Measurements from ENCODE around the gene ITIH1.

DNA sequence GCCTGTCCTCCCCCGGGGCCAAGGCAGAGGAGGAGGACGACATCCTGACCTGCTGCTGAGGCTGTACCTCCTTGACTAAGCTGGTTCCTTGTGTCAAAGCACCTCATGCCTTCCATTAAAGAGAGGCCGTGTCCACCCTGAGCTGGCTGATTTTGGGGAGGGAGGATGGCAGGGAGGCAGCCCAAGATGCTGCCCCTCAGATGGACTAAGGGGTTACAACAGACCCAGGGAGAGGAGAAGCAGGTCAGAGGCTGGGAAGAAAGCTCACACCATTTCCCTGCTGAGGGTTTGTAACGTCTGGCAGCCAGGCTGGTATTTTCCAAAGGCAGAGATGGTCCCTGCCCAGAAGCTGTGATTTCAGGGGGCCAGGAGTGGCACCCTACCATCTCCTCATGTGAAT, 14.5 kb downstream of the ITIH1 start:
- TF ChIP-seq, protein P1, sequence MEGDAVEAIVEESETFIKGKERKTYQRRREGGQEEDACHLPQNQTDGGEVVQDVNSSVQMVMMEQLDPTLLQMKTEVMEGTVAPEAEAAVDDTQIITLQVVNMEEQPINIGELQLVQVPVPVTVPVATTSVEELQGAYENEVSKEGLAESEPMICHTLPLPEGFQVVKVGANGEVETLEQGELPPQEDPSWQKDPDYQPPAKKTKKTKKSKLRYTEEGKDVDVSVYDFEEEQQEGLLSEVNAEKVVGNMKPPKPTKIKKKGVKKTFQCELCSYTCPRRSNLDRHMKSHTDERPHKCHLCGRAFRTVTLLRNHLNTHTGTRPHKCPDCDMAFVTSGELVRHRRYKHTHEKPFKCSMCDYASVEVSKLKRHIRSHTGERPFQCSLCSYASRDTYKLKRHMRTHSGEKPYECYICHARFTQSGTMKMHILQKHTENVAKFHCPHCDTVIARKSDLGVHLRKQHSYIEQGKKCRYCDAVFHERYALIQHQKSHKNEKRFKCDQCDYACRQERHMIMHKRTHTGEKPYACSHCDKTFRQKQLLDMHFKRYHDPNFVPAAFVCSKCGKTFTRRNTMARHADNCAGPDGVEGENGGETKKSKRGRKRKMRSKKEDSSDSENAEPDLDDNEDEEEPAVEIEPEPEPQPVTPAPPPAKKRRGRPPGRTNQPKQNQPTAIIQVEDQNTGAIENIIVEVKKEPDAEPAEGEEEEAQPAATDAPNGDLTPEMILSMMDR (IDR thresholded peaks at IDR 0.05; ENCODE audit: low read depth, low read length): no peak
- TF ChIP-seq EZH2phosphoT487 (IDR thresholded peaks at IDR 0.05; ENCODE audit: low read depth): no peak
